ENCODE measurements around the gene ABCC2.

The ABCC2 gene

DNA sequence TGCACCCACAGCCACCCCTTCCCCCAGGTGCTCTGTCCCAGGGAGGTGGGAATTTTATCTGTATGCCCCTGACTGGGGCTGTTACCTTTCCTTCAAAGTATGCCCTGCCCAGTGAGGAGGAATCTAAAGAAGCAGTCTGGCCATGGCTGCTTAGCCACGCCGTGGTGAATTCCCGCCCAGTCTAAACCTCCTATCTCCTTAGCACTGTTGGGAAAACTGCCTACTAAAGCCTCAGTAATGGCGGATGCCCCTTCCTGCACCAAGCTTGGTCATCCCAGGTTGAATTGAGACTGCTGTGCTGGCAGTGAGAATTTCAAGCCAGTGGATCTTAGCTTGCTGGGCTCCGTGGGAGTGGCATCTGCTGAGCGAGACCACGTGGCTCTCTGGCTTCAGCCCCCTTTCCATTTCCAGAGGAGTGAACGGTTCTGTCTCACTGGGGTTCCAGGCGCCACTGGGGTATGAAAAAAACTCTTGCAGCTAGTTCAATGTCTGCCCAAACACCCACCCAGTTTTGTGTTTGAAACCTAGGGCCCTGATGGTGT is 87.2 kb downstream of the ABCC2 start:
- Histone ChIP-seq H3K4me1 (ENCODE audit: insufficient read depth, insufficient read length) (no peaks in the 10 kb centered on the region), H3K4me3 (ENCODE audit: insufficient read length, low read depth) (no peak overlapping the region), H3K36me3 (ENCODE audit: insufficient read depth, insufficient read length, low read length) (no peaks in the 10 kb centered on the region), H3K27me3 (ENCODE audit: insufficient read depth, insufficient read length) (no peaks in the 10 kb centered on the region), H3K9me3 (ENCODE audit: insufficient read depth, low read length) (no peaks in the 10 kb centered on the region), H3K9ac (ENCODE audit: insufficient read length, low read depth) (no peak overlapping the region)
- DNase-seq (ENCODE audit: low read depth, low spot score), result no peak
- no peak for TF ChIP-seq YY1 (IDR thresholded peaks at IDR 0.05; ENCODE audit: insufficient read depth, insufficient read length)
- TF ChIP-seq SUZ12 (IDR thresholded peaks at IDR 0.05; ENCODE audit: extremely low read depth, insufficient read depth, insufficient read length), result no peak

DNA sequence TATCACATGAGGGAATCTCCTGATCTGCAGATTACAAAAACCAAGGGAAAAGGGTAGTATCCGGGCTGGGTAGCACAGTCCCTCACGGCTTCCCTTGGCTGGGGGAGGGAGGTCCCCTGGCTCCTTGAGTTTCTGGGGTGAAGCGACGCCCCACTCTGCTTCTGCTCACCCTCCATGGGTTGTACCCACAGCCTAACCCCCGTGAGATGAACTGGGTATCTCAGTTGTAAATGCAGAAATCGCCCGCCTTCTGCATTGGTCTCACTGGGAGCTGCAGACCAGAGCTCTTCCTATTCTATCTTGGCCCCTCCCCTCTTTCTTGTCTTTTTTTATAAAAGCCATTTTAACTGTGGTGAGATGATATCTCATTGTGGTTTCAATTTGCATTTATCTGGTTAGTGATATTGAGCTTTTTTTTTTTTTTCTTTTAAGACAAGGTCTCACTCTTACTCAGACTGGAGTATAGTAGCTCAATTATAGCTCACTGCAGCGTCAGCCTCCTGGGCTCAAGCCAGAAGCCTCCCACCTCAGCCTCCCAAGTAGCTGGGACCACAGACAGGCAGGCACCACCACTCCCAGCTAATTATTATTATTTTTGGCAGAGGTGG is 87.8 kb downstream of the ABCC2 start:
- no peak overlapping the region for H3K4me3 ChIP-seq (ENCODE audit: insufficient read length, low read depth)
- H3K4me1 ChIP-seq (ENCODE audit: insufficient read depth, insufficient read length), result no peaks in the 10 kb centered on the region
- peaks cover under 1% of the 10 kb centered on the region for H3K36me3 ChIP-seq (ENCODE audit: insufficient read depth, insufficient read length, low read length)
- no peak for TF ChIP-seq YY1 (IDR thresholded peaks at IDR 0.05; ENCODE audit: insufficient read depth, insufficient read length)
- no peak for TF ChIP-seq SUZ12 (IDR thresholded peaks at IDR 0.05; ENCODE audit: extremely low read depth, insufficient read depth, insufficient read length)
- TF ChIP-seq ZNF274 (IDR thresholded peaks at IDR 0.05; ENCODE audit: low read depth, low read length), result no peak
- DNase-seq (ENCODE audit: low read depth, low spot score), result no peak
- no peaks in the 10 kb centered on the region for H3K9me3 ChIP-seq (ENCODE audit: insufficient read depth, low read length)
- H3K27me3 ChIP-seq (ENCODE audit: insufficient read depth, insufficient read length), result no peaks in the 10 kb centered on the region
- H3K9ac ChIP-seq (ENCODE audit: insufficient read length, low read depth), result no peak overlapping the region

DNA sequence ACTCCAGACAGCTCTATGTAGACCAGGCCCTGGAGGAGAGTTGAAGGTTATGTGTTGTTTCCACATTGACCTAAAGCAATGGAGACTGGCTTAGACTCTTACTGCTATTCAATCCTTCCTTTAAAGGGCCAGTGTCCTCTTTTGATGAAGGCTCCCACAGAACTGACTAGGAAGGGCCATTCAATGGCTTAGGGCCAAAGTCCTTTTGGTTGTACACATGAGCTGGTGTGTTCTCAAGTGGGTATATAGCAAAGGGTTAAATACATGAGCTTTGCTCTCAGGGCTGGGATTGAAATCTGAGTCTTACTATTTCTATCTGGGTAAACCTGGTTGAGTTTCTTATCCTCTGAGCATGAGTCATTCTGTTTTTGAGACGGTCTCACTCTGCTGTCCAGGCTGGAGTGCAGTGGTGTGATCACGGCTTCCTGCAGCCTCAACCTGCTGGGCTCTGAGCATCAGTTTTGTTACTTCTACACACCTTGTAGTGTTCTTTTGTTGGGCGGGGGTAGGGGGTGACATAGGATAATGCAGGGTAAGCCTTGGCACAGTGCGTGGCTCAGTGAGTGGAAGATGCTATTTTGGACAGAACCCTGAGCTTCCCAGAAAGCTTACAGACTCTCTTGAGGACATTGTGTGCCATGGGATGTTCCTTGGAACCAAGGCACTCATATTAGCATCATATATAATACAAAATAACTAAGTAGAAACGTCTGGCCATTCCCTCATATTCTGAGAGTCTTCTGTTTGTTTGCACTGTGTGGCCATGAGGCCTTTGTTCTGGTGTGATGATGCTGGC is 90.1 kb downstream of the ABCC2 start:
- H3K9me3 ChIP-seq (ENCODE audit: insufficient read depth, low read length), result no peaks in the 10 kb centered on the region
- DNase-seq (ENCODE audit: low read depth, low spot score), result no peak
- TF ChIP-seq SUZ12 (IDR thresholded peaks at IDR 0.05; ENCODE audit: extremely low read depth, insufficient read depth, insufficient read length) (no peak), YY1 (IDR thresholded peaks at IDR 0.05; ENCODE audit: insufficient read depth, insufficient read length) (no peak), ZNF274 (IDR thresholded peaks at IDR 0.05; ENCODE audit: low read depth, low read length) (no peak)
- no peaks in the 10 kb centered on the region for H3K27me3 ChIP-seq (ENCODE audit: insufficient read depth, insufficient read length)
- H3K9ac ChIP-seq (ENCODE audit: insufficient read length, low read depth), result no peak overlapping the region
- no peak overlapping the region for H3K4me3 ChIP-seq (ENCODE audit: insufficient read length, low read depth)
- no peaks in the 10 kb centered on the region for H3K4me1 ChIP-seq (ENCODE audit: insufficient read depth, insufficient read length)
- peaks cover 23% of the 10 kb centered on the region for H3K36me3 ChIP-seq (ENCODE audit: insufficient read depth, insufficient read length, low read length)

GRCh38 chr10:99873846-99874245 is 91.4 kb downstream of the ABCC2 start:
- TF ChIP-seq ZNF274 (IDR thresholded peaks at IDR 0.05; ENCODE audit: low read depth, low read length), result no peak
- TF ChIP-seq SUZ12 (IDR thresholded peaks at IDR 0.05; ENCODE audit: extremely low read depth, insufficient read depth, insufficient read length), result no peak
- no peak for TF ChIP-seq YY1 (IDR thresholded peaks at IDR 0.05; ENCODE audit: insufficient read depth, insufficient read length)
- Histone ChIP-seq H3K4me1 (ENCODE audit: insufficient read depth, insufficient read length) (no peaks in the 10 kb centered on the region), H3K36me3 (ENCODE audit: insufficient read depth, insufficient read length, low read length) (peaks cover 36% of the 10 kb centered on the region), H3K27me3 (ENCODE audit: insufficient read depth, insufficient read length) (no peaks in the 10 kb centered on the region), H3K9ac (ENCODE audit: insufficient read length, low read depth) (no peak overlapping the region), H3K9me3 (ENCODE audit: insufficient read depth, low read length) (no peaks in the 10 kb centered on the region), H3K4me3 (ENCODE audit: insufficient read length, low read depth) (no peak overlapping the region)
- no peak for DNase-seq (ENCODE audit: low read depth, low spot score)

DNA sequence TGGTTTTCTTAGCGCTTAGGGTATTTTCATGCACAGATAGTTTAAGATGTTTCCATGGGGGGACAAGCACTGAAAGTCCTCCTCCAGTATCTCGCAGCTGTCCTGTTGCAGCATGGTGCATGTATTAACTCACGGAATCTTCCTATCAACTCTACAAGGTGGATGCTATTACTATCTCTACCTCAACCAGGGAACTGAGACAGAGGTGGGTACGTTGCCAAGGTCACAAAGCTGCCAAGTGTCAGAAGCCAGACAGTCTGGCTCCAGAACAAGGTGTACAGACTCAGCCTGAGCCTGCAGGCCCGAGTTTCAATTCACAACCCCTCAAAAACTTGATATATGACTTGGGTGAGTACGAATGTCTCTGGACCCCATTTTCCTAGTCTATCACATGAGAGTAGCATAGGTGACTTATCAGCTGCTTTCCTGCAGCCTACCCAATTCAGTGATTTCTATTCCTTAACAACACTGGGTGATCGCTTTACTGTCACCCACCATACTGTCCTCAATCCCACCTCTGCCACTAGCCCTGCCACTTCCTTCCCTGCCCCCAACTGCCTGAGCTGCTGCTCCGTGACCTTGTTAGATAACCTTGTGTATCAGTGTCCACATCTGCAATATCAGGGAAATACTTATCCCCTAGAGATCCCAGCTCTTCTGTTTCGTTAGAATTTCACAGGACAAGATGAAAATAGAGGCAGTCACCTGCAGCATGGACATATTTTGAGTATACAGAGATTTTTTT is 92.1 kb downstream of the ABCC2 start:
- Histone ChIP-seq H3K27me3 (ENCODE audit: insufficient read depth, insufficient read length) (no peaks in the 10 kb centered on the region), H3K4me3 (ENCODE audit: insufficient read length, low read depth) (no peak overlapping the region), H3K9ac (ENCODE audit: insufficient read length, low read depth) (no peak overlapping the region), H3K9me3 (ENCODE audit: insufficient read depth, low read length) (no peaks in the 10 kb centered on the region), H3K36me3 (ENCODE audit: insufficient read depth, insufficient read length, low read length) (peaks cover 41% of the 10 kb centered on the region), H3K4me1 (ENCODE audit: insufficient read depth, insufficient read length) (no peaks in the 10 kb centered on the region)
- no peak for DNase-seq (ENCODE audit: low read depth, low spot score)
- TF ChIP-seq ZNF274 (IDR thresholded peaks at IDR 0.05; ENCODE audit: low read depth, low read length) (no peak), YY1 (IDR thresholded peaks at IDR 0.05; ENCODE audit: insufficient read depth, insufficient read length) (no peak), SUZ12 (IDR thresholded peaks at IDR 0.05; ENCODE audit: extremely low read depth, insufficient read depth, insufficient read length) (no peak)

GRCh38 chr10:99875473-99875872 is 93.0 kb downstream of the ABCC2 start:
- no peaks in the 10 kb centered on the region for H3K9me3 ChIP-seq (ENCODE audit: insufficient read depth, low read length)
- H3K36me3 ChIP-seq (ENCODE audit: insufficient read depth, insufficient read length, low read length), result peaks cover 51% of the 10 kb centered on the region
- no peak overlapping the region for H3K9ac ChIP-seq (ENCODE audit: insufficient read length, low read depth)
- TF ChIP-seq SUZ12 (IDR thresholded peaks at IDR 0.05; ENCODE audit: extremely low read depth, insufficient read depth, insufficient read length) (no peak), ZNF274 (IDR thresholded peaks at IDR 0.05; ENCODE audit: low read depth, low read length) (no peak), YY1 (IDR thresholded peaks at IDR 0.05; ENCODE audit: insufficient read depth, insufficient read length) (no peak)
- H3K4me1 ChIP-seq (ENCODE audit: insufficient read depth, insufficient read length), result no peaks in the 10 kb centered on the region
- no peak for DNase-seq (ENCODE audit: low read depth, low spot score)
- no peaks in the 10 kb centered on the region for H3K27me3 ChIP-seq (ENCODE audit: insufficient read depth, insufficient read length)
- H3K4me3 ChIP-seq (ENCODE audit: insufficient read length, low read depth), result no peak overlapping the region

All from NT2/D1 (cell line).